Breast epithelium (tissue), 3 donors: ENCODE data around the gene ZC3H13.

Experiments
- CTCF ChIP-seq, 3 donors: fragments of 450-650 bp; IDR thresholded peaks; one replicate each; pipeline ENCODE4 v1.5.1; 2016 to 2017; ENCODE audit warnings: antibody characterized with exemption in 3 of 3, mild to moderate bottlenecking in 3 of 3, moderate library complexity in 3 of 3
- POLR2A ChIP-seq: fragments of 450-650 bp; IDR thresholded peaks from one replicate; pipeline ENCODE4 v1.6.1; 2016; ENCODE audit warnings: antibody characterized with exemption, mild to moderate bottlenecking, moderate library complexity

DNA sequence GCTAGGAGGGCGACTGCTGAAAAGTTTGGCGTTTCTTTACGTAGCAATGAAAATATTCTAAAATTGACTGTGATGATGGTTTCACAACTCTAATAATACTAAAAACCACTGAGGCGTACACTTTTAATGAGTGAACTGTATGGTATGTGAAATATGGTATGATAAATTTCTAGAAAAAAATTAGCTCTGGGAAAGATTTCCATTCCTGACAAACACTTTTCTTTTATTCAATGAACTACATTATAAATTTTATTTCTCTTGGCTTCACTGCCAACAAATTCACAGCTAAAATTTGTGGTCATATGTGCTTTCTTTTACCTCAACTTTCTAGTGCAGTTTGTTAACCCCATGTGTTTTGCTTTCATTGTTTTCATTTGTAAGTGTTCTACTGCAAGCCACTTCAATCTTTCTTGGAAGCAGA, 11.1 kb downstream of the ZC3H13 start:
- TF ChIP-seq POLR2A = no peak
- TF ChIP-seq CTCF (IDR thresholded peaks at IDR 0.05) = no peak
